ENCODE measurements around the gene GFRA4. TPM values are rescaled to one million over a fixed set of nuclear protein-coding genes. Genes with fewer than 3 reads are reported as not detected.

The GFRA4 gene
- total RNA-seq, 4 donors from 2014 or later, result not detected

- WGBS, 2 donors, result 43 to 65% methylated on average over 5 to 6 of the region's 6 CpGs
- DNase-seq, result no peak
- Histone ChIP-seq H3K9me3 (no peaks in the 10 kb centered on the region), H3K4me3 (no peak overlapping the region), H3K27me3 (peaks cover 0 to 84% (median 4%) of the 10 kb centered on the region in 4 donors), H3K4me1 (peaks cover 0 to 25% (median 3%) of the 10 kb centered on the region in 3 donors), H3K27ac (no peak overlapping the region), H3K36me3 (peaks cover 0 to 17% (median 0%) of the 10 kb centered on the region in 3 donors)
- intact Hi-C loops (cut with DNase I), result loop anchor here (10.0 kb wide), 1 partner anchor 414 kb away; no protein-coding TSS in a partner anchor
- no peak for TF ChIP-seq POLR2A (IDR thresholded peaks at IDR 0.05)
- TF ChIP-seq CTCF (IDR thresholded peaks at IDR 0.05), result no peak
These were observed 7.3 kb upstream of the GFRA4 start for GRCh38 chr20:3670511-3670910.

- Histone ChIP-seq H3K9me3 (no peaks in the 10 kb centered on the region), H3K36me3 (peaks cover 0 to 16% (median 0%) of the 10 kb centered on the region in 3 donors), H3K27ac (no peak overlapping the region), H3K27me3 (peaks cover 0 to 77% (median 4%) of the 10 kb centered on the region in 4 donors), H3K4me1 (peaks cover 0 to 25% (median 3%) of the 10 kb centered on the region in 3 donors), H3K4me3 (no peak overlapping the region)
- intact Hi-C loops (cut with DNase I), result loop anchor here (10.0 kb wide), 1 partner anchor 415 kb away; no protein-coding TSS in a partner anchor
- no peak for DNase-seq
- no peak for TF ChIP-seq POLR2A (IDR thresholded peaks at IDR 0.05)
- no peak for TF ChIP-seq CTCF (IDR thresholded peaks at IDR 0.05)
- 70 to 77% methylated on average over 11 to 12 of the region's 13 CpGs for WGBS, 2 donors
These were observed 6.6 kb upstream of the GFRA4 start for GRCh38 chr20:3669710-3670367.

GRCh38 chr20:3667434-3668037 lies 4.3 kb upstream of the GFRA4 start:
- no peak for TF ChIP-seq POLR2A (IDR thresholded peaks at IDR 0.05)
- no peak for TF ChIP-seq CTCF (IDR thresholded peaks at IDR 0.05)
- Histone ChIP-seq H3K9me3 (no peaks in the 10 kb centered on the region), H3K36me3 (peaks cover 0 to 7% (median 0%) of the 10 kb centered on the region in 3 donors), H3K4me3 (no peak overlapping the region), H3K4me1 (peaks cover 0 to 12% (median 3%) of the 10 kb centered on the region in 3 donors), H3K27ac (no peak overlapping the region), H3K27me3 (peaks cover 0 to 65% (median 0%) of the 10 kb centered on the region in 4 donors)
- intact Hi-C loops (cut with DNase I), result no loop called here
- 73 to 80% methylated on average over 4 to 6 of the region's 8 CpGs for WGBS, 2 donors
- DNase-seq, result no peak

- H3K36me3 ChIP-seq, result no peaks in the 10 kb centered on the region
- 69 to 89% methylated on average over 2 of the region's 2 CpGs for WGBS, 2 donors
- no peak for DNase-seq
- H3K4me3 ChIP-seq, result no peak overlapping the region
- peaks cover 0 to 19% (median 10%) of the 10 kb centered on the region in 3 donors for H3K4me1 ChIP-seq
- intact Hi-C loops (cut with DNase I), result no loop called here
- H3K27me3 ChIP-seq, result peaks cover 0 to 67% (median 18%) of the 10 kb centered on the region in 4 donors
- H3K27ac ChIP-seq, result no peak overlapping the region
- TF ChIP-seq POLR2A (IDR thresholded peaks at IDR 0.05) (no peak), CTCF (IDR thresholded peaks at IDR 0.05) (no peak)
- no peaks in the 10 kb centered on the region for H3K9me3 ChIP-seq
These were observed 659 bp upstream of the GFRA4 start for GRCh38 chr20:3663858-3664257.
